Measurements from ENCODE around the gene TNP1. TPM values are rescaled to one million over a fixed set of nuclear protein-coding genes. Genes with fewer than 3 reads are reported as not detected.

Gene TNP1
- total RNA-seq, 4 donors from 2014 or later = not detected

DNA sequence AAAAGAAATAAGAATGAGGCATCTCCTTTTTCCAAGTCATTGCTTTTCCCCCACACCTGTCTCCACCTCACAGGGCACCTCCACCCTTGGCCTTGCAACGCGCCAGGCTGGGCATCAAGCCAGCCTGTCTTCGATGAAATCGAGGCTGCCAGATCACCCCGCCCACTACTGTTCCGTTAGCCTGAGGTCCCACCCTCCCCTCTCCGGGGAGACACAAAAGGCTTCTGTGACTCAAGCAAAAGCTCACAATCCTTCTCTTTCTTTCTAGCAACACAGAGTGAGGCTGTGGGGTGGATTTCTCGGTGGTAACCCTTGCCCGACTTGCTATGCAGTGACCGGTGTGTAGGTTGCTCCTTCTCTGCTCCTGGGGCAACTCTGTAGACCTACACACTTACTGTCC lies 9.9 kb downstream of the TNP1 start:
- DNase-seq (ENCODE audit: low spot score) = no peak
- peak; percentile 41 for ATAC-seq (ENCODE audit: low FRiP score)
- TF ChIP-seq, protein P1, sequence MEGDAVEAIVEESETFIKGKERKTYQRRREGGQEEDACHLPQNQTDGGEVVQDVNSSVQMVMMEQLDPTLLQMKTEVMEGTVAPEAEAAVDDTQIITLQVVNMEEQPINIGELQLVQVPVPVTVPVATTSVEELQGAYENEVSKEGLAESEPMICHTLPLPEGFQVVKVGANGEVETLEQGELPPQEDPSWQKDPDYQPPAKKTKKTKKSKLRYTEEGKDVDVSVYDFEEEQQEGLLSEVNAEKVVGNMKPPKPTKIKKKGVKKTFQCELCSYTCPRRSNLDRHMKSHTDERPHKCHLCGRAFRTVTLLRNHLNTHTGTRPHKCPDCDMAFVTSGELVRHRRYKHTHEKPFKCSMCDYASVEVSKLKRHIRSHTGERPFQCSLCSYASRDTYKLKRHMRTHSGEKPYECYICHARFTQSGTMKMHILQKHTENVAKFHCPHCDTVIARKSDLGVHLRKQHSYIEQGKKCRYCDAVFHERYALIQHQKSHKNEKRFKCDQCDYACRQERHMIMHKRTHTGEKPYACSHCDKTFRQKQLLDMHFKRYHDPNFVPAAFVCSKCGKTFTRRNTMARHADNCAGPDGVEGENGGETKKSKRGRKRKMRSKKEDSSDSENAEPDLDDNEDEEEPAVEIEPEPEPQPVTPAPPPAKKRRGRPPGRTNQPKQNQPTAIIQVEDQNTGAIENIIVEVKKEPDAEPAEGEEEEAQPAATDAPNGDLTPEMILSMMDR (IDR thresholded peaks at IDR 0.05) = no peak

GRCh38 chr2:216845426-216845825 lies 14.4 kb downstream of the TNP1 start:
- TF ChIP-seq, protein P1 (IDR thresholded peaks at IDR 0.05) = no peak

GRCh38 chr2:216842636-216843035 lies 17.2 kb downstream of the TNP1 start:
- no peak for DNase-seq (ENCODE audit: low spot score)
- ATAC-seq (ENCODE audit: low FRiP score) = no peak
- TF ChIP-seq, protein P1 (IDR thresholded peaks at IDR 0.05) = no peak

More at GRCh38 chr2:216845426-216845825, 14.4 kb downstream of the TNP1 start:
- ATAC-seq (ENCODE audit: low FRiP score) (no peak), DNase-seq (ENCODE audit: low spot score) (no peak)

DNA sequence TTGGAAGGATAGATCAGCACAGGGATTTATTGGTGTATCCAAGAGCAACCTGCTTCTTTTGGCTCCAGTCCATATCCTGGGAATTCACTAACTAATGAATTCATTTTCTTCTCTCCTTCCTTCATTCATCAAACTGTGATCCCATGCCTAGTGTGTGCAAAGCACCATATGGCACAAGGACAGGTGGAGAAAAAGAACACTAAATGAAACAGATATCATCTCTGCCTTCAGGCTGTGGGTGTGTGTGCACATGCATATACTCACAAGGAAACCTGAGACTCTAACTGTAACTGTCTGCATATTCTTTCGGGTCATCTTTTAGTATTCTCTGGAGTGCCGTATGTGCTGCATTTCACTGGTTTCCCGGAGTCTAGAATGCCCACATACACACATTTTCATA lies 20.2 kb downstream of the TNP1 start:
- TF ChIP-seq, protein P1 (IDR thresholded peaks at IDR 0.05) = no peak
- DNase-seq (ENCODE audit: low spot score) (no peak), ATAC-seq (ENCODE audit: low FRiP score) (no peak)

DNA sequence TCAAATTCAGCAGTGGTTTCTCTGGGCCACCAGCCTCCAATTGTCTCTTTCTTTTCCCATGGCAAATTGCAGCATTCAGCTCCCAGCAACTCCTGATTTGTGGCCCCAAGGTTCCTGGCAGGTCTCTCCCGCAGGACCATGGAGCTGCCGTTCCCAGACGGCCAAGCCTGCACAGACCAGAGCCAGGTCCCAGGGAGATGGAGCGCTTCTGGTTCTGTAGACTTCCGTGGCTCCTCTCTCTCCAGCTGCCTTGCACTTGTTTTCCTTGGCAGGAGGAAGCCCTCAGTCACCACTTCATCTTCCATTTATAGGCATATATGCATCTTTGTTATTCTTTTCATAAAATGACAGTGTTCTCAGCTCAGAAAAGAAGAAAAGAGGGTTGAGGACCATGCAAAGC lies 21.7 kb downstream of the TNP1 start:
- no peak for ATAC-seq (ENCODE audit: low FRiP score)
- TF ChIP-seq, protein P1 (IDR thresholded peaks at IDR 0.05) = no peak
- DNase-seq (ENCODE audit: low spot score) = no peak

DNA sequence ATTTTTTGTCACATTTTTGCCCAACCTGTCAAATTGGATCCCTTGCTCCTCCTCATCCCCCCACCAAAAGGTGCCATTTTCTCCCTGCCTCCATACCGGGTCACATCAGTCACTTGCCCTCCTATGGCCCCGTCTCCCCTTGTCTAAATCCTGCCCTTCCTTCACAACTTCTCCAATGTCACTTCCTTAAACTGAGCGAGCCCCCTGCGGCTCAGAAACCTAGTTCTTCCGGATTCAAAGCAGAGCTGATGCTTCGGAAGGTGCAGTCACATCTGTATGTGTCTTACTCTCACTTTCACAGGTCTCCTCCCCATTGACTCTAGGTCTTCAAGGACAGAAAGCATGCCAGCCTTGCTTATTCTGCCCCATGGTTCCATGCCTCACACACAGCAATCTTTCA lies 22.1 kb downstream of the TNP1 start:
- ATAC-seq (ENCODE audit: low FRiP score) = no peak
- TF ChIP-seq, protein P1 (IDR thresholded peaks at IDR 0.05) = no peak
- no peak for DNase-seq (ENCODE audit: low spot score)

DNA sequence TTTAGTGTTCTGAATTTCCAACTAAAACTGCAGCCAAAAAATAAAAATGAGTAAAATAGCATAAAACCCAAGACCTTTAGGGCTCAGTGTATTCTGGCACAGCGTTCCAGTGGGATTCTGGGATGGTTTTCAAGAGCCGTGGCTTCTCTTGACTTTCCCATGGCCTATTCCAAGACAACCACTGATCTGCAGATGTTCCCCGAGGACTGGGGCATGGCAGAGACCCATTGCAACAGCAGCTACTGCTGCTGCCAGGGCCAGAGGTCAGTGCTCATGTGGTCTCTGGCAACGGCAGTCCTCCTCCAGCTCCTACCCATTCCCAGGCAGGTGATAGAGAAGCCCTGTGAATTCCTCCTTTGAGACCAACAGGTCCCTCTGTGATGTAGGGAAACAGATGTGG lies 26.8 kb downstream of the TNP1 start:
- DNase-seq (ENCODE audit: low spot score) = no peak
- ATAC-seq (ENCODE audit: low FRiP score) = no peak

More for the DNA sequence above, 26.8 kb downstream of the TNP1 start:
- TF ChIP-seq, protein P1 (IDR thresholded peaks at IDR 0.05) = no peak

All from omental fat pad (tissue), 4 donors.